Epithelial cell of proximal tubule (primary cell): ENCODE measurements around the gene SPRR1B. TPM values are rescaled to one million over a fixed set of nuclear protein-coding genes. Genes with fewer than 3 reads are reported as not detected.

Source experiments
- DNase-seq: peaks from one replicate; pipeline ENCODE4 v3.0.0-alpha.2; 2011; ENCODE audit warnings: low read depth
- H3K4me3 ChIP-seq: 2 replicates; pipeline ENCODE4 v1.5.1; 2011; ENCODE audit warnings: low read depth, mild to moderate bottlenecking, low read length
- CTCF ChIP-seq: conservative IDR thresholded peaks from 2 replicates; pipeline ENCODE4 v1.5.1; 2012; ENCODE audit warnings: low read depth, mild to moderate bottlenecking, low read length
- total RNA-seq: library from RNA; depleted of rRNA; stranded (reverse); fragments of >200 nt; gene quantifications from 2 replicates; pipeline ENCODE4 v1.2.3, GENCODE V29; 2015

The SPRR1B gene
- total RNA-seq, 1 donor from 2014 or later: 0.75 TPM

DNA sequence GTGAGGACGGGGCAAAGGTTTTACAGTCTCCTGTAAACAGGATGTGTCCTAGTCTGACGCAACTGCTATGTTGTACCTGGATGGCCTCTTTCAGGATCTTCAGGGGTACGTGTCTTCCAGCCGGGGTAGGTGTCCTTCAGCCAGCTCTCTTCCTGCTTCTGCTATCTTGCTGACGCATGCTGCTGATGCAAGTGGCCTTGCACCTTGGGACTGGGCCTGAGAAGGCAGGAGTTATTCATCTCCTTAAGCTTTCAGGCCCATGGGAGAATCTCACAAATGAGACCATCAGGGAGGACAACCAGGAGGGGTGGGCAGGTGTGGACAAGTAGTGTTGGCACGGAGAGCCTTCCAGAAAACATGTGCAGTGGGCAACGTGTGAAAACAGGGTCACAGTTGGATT, 7.9 kb upstream of the SPRR1B start:
- DNase-seq: no peak
- H3K4me3 ChIP-seq: no peak overlapping the region
- TF ChIP-seq CTCF: no peak

DNA sequence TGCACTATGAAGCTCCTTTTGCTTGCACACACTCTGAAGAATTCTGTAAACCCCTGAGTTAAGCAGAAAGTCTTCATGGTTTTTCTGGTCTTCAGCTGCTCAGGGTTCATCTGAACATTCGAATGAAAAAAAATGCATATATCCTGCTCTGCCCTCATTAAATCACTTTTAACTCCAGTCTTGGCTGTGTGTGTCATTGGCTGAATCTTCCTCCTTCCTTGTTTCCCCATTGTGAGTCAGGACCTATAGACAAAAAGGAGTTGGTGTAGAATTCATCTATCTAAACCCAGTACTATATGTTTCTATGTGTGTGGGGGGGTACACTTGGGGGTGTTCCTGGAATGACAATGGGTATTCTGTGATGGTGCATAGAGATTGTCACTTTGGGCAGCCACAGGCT, 6.6 kb upstream of the SPRR1B start:
- no peak overlapping the region for H3K4me3 ChIP-seq
- no peak for TF ChIP-seq CTCF
- DNase-seq: no peak

DNA sequence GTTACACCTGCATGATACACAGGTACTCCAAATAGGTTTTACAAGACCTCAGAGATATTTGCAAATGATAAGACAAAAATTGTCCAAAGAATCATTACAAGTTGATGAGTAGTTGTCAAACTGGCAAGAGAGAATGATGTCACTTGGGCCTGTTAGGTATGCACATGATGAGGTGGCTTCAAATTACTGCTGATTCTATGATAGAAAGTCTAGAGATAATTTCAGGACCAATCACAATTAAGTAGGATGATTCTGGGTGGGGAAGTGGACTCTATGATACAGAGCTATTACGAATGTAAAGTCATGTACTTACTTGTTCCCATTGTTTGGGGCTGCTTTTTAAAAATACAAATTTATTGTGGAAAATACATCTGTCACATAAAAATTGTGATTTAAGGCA, 5.2 kb upstream of the SPRR1B start:
- H3K4me3 ChIP-seq: no peak overlapping the region
- no peak for DNase-seq
- TF ChIP-seq CTCF: no peak

DNA sequence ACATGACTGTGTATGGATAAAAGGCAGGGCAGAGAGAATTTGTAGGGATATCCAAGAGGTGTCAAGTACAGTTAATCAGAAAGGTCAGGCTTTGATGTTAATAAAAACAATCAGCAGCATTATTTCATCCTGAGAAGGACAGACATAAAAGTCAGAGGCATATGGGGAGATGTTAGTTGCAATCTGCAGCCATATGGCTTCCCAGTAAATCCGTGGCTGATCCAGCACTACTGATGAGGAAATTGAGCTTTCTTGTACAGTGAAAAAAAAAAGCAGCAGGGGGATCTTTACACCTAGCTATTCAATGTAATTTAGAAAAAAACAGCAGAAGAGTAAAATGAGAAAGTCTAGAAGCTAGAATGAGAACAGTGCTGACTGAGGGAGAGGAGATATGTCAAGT, 2.2 kb upstream of the SPRR1B start:
- DNase-seq: no peak
- no peak overlapping the region for H3K4me3 ChIP-seq
- no peak for TF ChIP-seq CTCF

GRCh38 chr1:153032073-153032472, 1.1 kb downstream of the SPRR1B start:
- no peak for DNase-seq
- H3K4me3 ChIP-seq: no peak overlapping the region
- no peak for TF ChIP-seq CTCF

DNA sequence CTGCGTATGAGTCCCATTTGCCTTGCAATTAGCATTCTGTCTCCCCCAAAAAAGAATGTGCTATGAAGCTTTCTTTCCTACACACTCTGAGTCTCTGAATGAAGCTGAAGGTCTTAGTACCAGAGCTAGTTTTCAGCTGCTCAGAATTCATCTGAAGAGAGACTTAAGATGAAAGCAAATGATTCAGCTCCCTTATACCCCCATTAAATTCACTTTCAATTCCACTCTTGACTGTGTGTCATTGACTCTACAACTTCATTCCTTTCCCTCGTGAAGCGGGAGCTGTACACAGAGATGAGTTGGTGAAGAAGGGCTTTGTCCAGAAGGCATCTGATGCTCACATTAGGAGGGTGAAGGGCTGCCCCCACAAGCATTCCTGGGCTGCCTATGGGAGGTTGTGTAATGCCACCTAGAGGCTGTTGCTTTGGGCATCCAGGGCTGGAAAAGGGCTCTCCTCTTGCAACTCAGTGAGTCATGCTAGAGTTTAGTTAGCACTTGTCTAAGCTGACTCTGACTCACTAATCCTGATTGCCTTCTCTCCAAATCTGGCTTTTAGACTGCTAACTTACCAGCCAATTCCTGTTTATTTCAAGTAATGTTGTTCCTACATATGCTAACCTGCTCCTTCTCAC, 1.8 kb downstream of the SPRR1B start:
- peak; percentile 46 for DNase-seq
- H3K4me3 ChIP-seq: no peak overlapping the region
- TF ChIP-seq CTCF: peak; percentile 64

DNA sequence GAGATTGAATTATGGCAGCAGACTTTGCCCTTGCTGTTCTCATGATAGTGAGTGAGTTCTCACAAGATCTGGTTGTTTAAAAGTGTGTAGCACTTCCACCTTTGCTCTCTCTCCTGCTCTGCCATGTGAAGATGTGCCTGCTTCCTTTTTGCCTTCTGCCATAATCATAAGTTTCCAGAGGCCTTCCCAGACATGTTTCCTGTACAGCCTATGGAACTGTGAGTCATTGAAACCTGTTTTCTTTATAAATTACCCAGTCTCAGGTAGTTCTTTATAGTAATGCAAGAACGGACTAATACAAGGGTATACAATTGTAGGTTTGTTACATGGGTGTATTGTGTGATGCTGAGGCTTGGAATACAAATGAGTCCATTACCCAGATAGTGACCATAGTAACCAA, 4.2 kb downstream of the SPRR1B start:
- DNase-seq: no peak
- TF ChIP-seq CTCF: no peak
- no peak overlapping the region for H3K4me3 ChIP-seq
